GM19239 (cell line): ENCODE measurements around the gene ALAD.
A peak's percentile ranks its signal among the peaks of the same experiment; 100 is the strongest.
"Not testable (repeated sequence)": the region's sequence is repeated elsewhere in the genome, so short reads cannot be mapped to it uniquely, and the experiment has no call there.

ENCODE experiments used
- DNase-seq: peaks from one replicate; pipeline ENCODE4 v3.0.0; 2011; ENCODE audit warnings: low spot score; ENCODE audit not compliant: insufficient read length
- FAIRE-seq: peaks from 2 replicates; lab custom pipeline; 2011; peaks lifted over from hg19 to GRCh38; lab: Jason Lieb, UNC

ALAD gene

DNA sequence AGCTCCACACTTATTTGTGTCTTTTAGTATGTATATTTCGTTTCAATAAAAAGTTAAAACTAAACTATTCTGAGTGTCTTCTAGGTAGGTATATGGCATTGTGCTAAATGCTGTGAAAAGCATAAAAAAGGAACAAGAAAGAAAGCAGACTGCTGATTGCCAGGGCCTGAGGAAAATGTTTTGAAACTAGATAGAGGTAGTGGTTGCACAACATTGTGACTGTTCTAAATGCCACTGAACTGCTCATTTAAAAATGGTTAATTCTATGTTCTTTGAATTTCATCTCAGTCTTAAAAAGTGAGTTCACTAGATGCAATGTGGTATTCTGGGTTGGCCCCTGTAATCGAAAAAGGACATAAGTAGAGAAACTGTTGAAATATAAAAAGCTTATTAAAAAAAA is 2.6 kb upstream of the ALAD start:
- DNase-seq (no peak), FAIRE-seq (no peak)

DNA sequence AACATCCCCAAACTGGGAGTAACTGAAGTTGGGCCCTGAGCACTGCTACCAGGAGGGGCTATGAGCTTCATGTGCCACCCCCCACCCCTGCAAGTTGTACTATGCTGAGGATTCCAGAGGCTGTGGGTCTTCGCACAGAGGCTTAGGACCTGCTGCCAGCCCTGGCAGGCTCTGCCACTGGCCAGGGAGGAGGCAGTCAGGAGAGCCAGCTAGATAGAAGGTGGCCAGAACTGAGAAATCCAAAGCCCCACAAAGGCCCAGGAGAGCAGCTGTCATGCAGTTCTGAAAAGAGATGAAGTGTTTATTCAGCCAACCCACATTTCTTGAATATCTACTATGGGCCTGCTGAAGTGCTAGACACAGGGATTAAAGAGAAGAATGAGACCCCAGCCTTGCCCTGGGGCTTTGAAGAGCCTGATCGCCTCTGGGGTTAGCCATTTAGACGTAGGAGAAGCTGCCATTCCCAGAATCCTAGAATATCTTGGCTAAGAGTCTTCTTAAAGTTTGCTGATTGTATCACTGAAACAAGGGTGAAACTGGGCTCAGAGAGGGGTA is 1.4 kb downstream of the ALAD start:
- no peak for DNase-seq
- no peak for FAIRE-seq

DNA sequence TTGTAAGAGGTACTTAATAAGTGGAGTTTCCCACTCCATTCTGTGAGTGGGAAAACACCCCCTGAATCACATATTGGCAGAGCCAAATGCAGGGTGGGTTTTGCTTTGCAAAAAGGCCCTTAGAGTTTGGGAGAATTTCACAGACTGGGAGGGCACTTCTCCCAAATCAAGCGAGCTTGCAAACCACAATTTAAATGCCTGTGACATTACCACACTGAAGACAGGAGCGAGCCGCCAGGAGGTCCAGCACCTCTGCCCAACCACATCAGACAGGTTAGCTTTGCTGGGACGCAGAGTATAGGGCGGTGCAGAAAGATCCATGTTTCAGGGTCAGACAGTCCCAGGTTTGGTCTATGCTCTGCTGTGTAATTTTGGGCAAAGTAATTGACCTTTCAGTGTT is 2.3 kb downstream of the ALAD start:
- FAIRE-seq (no peak), DNase-seq (no peak)

DNA sequence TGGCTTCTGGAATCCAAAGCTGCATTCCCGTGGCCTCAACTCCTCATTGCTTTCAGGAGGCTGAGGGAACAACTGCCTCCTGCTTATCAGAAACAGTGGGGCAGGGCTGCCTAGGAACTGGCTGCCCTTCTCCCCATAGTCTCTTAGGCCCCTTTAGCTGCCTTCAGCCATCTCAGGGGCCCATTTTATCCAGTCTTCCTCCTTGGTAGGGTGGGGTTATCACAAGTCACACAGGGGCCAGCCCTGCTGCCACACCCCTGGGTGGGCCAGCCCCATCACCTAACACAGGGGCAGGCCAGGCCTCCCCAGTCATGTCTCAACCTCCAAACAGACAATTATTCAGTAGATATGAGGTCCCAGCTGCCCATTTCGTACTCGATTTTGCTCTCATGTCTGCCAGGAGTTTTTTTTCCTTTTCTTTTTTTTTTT is 3.9 kb downstream of the ALAD start:
- no peak for FAIRE-seq
- no peak for DNase-seq

DNA sequence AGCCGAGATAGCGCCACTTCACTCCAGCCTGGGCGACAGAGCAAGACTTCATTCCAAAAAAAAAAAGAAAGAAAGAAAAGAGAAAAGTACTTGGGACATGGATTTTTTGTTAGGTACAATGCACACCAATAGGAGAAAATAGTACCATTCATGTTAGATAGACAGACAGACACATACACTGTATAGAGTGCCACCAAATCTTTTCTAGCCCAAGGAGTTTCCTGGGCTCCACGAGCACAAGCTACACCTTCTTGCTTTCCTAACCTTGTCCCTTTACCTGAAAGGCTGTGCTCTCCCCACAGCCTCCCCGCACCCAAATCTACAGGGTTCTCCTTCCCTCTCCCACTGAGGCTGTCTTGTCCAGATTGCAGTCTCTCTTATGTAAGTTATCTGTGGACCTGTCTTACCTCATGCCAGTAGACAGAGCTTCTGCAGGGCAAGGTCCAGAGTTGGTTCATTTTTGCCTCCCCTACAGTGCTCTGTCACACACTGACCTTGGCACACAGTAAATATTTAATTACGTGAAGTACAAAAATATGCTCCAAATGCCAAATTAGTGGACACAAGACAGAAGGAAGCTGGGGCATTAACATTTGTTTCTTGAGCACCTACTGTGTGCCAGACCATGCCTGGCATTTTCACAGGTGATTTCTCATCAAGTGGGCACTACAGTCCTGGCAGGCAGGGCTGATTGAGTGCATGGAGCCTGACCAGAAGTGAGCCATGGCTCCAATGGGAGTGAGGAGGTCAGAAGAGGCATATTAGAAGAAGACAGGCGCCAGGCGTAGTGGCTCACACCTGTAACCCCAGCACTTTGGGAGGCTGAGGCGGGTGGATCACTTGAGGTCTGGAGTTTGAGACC is 5.9 kb downstream of the ALAD start:
- DNase-seq (no peak), FAIRE-seq (no peak)

DNA sequence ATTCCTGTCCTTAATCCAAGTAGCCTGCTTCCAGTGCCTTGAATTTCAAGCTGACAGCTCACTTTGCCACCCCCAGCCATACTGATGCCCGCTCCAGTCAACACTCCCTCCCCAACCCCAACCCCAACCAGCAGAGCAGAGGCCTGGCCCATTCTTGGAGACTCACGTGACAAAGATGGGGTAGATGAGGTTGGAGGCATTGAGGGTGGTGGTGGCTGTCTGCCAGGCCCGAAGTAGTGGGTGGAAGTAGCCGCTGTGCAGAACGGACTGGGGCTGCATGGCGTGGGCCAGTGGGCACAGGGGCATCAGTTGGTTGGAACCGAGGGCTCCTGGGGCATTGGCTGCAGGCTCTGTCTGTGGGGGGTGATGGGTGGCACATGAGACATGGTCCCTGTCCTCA is 7.8 kb downstream of the ALAD start:
- FAIRE-seq, result no peak

DNA sequence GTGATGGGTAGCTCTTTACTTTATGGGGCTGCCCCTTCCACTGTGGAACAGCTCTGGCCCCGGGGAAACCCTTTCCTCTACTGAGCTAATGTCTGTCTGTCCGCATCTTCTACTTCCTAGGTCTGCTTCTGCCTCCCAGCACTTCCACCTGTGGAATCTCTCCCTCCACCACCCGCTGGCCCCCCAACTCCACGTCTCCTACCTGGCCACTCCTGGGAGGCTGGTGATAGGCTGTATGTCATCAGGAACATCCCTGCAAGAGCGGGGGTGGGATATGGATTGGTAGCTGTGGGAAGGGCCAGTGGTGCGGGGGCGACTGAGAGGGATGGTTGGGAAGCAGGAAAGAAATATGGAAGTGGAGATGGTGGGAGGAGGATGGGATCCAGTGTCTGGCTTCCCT is 9.2 kb downstream of the ALAD start:
- FAIRE-seq (no peak), DNase-seq (no peak)

More for the DNA sequence above, 7.8 kb downstream of the ALAD start:
- no peak for DNase-seq

DNA sequence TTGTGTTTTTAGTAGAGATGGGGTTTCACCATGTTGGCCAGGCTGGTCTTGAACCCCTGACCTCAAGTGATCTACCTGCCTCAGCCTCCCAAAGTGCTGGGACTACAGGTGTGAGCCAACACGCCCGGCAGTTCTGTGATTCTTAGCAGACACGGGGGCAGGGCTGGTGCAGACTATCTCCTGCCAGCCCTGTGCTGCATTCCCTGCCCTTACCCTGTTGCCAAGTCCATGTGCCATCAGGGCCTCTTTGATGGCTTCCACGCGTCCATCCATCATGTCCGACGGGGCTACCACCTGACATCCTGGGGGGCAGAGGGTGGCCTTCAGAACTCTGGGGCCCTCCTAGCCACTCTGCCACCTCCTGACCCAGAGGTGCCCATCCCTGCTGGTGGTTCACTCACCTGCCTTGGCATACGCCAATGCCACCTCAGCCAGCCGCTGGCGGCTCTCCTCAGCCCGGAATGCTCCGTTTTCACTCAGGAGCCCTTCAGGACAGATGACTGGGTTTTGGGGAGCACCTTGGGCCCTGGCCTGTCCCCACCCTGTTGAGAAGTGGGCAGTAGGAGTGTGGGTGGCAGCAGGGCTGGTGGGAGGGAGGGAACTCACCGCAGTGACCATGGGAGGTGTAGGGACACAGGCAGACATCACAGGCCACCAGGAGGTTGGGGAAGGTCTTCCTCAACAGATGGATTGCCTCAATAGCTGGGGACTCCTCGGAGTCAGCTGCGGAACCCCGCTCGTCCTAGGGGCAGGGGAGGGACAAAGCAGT is 10.7 kb downstream of the ALAD start:
- no peak for FAIRE-seq
- DNase-seq, result no peak

DNA sequence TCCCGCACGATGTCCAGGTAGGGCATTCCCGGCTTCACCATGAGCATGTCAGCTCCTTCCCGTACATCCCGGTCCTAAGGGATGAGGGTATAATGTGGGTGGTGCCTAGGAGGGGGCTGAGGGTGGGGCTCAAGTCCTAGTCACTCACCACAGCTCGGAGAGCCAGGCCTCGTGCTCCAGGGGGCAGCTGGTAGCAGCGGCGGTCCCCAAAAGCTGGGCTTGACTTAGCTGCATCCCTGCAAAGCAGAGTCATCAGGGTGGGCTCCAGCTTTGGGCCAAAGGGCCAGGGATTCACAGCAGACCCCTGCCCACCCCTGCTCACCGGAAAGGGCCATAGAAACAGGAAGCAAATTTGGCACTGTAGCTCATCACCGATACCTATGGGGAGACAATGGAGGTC is 11.6 kb downstream of the ALAD start:
- no peak for FAIRE-seq
- DNase-seq, result no peak

DNA sequence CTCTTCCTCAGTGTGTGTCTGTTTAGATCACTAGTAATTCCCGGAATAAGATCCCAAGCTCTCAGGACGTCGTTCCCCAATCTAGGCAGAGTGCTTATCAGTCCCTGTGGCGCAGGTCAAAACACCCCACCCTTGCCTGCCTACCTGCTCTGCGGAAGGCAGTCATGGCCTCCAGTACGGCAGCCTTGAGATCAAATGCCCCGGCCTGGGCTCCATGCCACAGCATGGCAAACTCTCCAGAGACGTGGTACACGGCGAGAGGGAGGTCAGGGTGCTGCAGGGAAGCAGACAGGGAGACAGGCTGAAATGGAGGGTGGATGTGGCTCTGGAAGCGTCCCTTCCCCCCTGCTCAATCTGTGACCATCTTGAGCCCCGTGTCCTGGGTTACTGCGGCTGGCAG is 12.3 kb downstream of the ALAD start:
- FAIRE-seq (no peak), DNase-seq (no peak)

DNA sequence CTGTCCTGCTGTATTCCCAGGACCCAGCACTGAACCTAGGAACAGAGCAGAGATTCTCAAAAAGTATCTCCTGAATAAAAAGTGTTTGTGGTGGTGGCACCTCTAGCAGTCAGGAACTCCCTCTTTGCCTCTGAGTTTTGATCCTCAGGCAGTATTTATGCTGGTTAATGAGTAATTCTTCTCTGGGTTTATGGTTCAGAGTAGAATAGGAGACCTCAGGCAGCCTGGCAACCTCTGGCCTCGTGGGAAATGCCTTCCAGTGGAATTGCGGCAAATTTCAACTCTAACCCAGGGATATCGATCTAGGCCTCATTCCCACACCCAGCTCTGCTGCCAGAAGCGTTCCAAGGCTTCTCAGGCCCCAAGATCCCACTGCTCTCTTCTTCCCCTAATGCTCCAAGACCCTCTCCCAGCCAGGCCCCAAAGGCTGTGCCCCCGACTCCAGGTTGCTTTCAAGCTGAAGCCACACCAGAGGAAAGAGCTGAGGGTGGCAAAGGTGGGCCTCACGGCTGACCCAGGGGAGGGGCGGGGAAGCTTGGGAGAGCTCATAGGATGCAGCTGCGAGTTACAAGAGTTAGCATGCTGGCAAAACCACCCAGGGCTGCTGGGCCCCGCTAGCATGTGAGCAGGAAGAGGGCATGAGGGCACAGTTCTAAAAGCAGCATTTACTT is 13.4 kb downstream of the ALAD start:
- no peak for DNase-seq

DNA sequence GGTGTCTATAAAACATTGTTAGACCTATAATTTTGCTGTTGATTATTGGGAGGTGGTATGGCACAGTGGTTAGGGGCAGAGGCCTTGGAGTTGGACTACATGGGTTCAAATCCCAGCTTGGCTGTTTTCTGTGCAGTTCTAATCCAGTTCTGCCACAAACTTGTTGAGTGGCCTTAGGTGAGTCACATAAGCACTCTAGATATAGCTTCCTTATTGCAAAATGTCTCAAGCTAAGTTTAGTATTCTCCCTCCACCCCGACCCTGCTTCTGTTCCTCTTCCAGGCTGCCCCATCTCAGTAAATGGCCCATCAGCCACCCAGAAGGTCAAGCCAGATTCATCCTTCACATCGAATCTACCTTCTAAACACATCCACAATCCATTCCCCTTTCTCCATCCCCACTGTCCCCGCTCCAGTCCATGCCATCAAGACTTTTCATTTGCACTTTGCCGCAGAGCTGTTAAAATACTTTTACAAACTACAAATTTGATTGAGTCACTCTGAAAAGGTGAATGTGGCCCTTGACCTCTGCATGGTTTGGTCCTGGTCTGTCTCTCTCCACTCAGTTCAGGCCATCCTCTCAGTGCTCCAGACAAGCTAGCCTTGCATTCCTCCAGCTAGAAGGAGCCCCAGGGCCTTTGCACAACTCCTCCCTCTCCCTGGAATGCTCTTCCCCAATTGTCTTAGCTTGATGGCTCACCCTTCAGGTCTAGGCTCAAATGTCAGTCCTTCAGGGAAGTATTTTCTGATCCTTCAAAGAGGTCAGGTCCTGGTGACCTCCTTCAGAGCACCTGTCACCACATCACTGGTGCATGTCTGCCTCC is 14.3 kb downstream of the ALAD start:
- DNase-seq (no peak), FAIRE-seq (no peak)

More for the DNA sequence above, 13.4 kb downstream of the ALAD start:
- no peak for FAIRE-seq

DNA sequence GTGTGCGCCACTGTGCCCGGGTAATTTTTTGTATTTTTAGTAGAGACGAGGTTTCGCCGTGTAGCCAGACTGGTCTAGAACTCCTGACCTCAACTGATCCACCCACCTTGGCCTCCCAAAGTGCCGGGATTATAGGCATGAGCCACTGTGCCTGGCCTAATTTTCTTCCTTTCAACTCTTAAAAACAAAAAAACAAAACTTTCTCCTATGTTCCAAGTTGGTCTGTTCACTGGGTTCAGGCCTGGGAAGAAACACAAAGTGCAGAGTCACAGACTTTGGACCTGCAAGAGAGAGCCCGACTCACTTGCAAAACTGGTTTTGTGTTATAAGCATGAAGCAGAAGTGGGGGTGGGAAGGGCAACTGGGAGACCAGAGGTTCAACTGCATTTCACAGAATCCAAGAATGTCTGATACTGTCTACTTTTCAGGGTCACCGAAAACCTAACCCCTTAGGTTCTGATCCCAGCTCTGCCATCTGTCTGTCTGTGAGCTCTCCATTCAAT is 19.1 kb downstream of the ALAD start:
- DNase-seq (no peak), FAIRE-seq (no peak)

DNA sequence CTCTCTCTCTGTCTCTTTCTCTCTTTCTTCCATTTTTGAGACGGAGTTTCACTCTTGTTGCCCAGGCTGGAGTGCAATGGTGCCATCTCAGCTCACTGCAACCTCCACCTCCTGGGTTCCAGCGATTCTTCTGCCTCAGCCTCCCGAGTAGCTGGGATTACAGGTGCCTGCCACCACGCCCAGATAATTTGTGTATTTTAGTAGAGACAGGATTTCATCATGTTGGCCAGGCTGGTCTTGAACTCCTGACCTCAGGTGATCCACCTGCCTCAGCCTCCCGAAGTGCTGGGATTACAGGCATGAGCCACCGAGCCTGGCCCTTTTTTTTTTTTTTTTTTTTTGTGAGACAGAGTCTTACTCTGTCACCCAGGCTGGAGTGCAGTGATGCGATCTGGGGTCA is 19.6 kb downstream of the ALAD start:
- not testable (repeated sequence) for DNase-seq, FAIRE-seq

DNA sequence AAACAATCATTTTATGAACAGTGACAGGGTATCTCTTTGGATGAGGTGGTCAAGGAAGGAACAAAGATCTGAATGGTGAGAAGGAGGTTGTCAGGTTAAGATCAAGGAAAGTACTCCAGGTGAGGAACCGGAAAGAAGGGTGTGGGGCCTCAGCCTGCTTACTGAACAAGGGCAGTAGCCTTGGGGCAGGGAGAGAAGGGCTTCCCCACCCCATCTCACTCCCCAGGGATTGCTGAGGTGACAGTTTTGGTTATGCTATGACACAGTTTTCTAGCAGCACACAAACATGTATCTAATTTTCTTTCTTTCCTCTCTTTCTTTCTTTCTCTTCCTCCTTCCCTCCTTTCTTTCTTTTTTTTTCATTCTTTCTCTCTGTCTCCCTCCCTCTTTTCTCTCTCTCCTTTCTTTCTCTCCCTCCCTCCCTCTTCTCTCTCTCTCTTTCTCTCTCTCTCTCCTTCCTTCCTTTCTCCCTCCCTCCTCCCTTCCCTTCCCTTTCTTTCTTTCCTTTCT is 20.2 kb downstream of the ALAD start:
- FAIRE-seq (peak; percentile 81), DNase-seq (peak; percentile 48)

DNA sequence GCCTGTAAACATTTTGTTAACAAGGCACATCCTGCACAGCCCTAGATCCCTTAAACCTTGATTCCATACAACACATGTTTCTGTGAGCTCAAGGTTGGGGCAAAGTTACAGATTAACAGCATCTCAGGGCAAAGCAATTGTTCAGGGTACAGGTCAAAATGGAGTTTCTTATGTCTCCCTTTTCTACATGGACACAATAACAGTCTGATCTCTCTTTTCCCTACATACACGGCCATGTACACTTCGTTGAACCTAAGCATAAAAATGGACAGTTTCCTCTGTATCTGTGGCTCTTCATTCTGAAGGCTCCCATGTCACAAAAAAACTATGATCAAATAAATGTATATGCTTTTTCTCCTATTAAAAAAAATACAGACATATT is 21.3 kb downstream of the ALAD start:
- FAIRE-seq, DNase-seq: not testable (repeated sequence)

DNA sequence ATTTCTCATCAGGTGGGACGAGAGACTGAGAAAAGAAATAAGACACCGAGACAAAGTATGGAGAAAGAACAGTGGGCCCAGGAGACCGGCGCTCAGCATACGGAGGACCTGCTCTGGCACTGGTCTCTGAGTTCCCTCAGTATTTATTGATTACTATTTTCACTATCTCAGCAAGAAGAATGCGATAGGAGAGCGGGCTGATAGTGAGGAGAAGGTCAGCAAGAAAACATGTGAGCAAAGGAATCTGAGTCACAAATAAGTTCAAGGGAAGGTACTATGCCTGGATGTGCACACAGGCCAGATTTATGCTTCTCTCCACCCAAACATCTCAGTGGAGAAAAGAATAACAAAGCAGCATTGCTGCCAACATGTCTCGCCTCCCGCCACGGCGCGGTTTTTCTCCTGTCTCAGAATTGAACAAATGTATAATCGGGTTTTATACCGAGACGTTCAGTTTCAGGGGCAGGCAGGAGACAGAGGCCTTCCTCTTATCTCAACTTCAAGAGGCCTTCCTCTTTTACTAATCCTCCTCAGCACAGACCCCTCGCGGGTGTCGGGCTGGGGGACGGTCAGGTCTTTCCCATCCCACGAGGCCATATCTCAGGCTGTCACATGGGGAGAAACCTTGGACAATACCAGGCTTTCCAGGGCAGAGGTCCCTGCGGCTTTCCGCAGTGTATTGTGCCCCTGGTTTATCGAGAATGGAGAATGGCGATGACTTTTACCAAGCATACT is 21.8 kb downstream of the ALAD start:
- not testable (repeated sequence) for DNase-seq, FAIRE-seq

DNA sequence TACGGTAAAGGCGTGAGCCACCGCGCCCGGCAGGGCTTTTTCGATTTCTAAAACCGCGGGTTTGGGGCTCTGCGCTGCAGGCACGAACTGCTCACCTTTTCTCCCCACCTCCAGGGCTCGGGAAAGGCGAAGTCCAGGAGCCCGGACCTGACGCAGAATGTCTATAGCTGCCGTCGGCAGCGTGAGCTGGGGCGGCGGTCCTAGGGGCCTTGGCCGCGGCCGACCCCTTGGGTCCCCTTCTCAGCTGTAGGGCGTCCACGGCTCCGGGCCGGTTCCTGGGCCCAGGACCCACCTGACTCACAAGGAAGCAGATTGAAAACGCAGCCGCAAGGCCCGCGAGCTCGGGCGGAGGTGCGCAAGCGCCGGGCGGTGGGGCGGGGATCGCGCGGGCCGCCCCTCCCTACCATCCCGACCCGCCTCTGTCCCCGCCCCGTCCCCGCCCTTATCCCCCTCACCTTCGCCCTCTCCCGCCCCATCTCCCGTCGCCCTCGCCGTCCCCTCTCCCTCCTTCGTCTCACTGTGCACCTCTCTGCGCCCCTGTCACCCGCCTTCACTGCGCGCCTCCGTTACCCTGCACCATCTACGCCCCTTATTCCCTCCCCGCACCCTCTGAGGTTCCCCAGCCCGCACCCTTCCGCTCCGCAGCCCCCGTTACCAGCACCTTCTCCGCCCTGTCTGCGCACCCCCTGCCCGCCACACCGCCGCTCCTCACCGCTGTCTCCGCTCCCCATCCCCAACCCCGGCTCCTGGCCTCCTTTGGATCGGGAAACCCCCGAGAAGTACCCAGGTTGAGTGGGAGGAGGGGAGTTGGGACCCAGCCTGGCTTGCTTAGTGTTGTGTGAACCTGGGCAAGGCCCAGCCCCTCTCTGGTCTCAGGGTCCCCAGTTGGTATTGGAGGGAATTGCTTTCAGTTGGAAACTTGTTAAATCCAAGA is 24.2 kb downstream of the ALAD start, which contains the start of gene HDHD3:
Gene HDHD3, minus strand, starts transcription at position 353 of the 934 bp plus-strand sequence. CDS start 2,632 bp downstream, outside the sequence.
- peak; percentile 82 for DNase-seq
- FAIRE-seq, result peak; percentile 71
